ENCODE results near the gene RBM19.

Gene RBM19

DNA sequence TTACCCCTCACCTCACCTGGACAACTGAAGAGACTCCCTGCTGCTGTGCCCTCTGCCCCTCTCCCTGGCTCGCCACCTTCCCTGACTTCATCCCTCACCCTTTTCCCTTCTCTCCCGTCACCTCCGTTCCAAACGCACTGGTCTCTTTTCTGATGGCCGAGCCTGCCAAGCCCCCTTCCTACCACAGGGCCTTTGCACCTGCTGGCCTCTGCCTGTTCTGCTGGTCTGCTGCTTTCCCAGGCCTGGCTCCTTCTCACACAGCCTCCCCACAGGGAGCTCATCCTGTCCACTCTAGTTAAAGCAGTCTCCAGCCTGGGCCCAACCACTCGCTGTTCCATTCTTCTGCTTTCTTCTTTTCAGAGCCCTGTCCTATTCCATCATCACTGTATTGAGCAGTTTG, 34.6 kb downstream of the RBM19 start:
- Histone ChIP-seq H3K4me3 (ENCODE audit: control insufficient read depth in 1 of 7, extremely low read depth in 1 of 7, insufficient read depth in 4 of 7, low read depth in 2 of 7, low read length in 6 of 7) (no peak overlapping the region), H3K9me3 (ENCODE audit: control extremely low read depth in 1 of 5, control insufficient read depth in 4 of 5, insufficient read depth in 2 of 5, low read depth in 1 of 5, low read length in 4 of 5) (no peaks in the 10 kb centered on the region), H3K27ac (ENCODE audit: insufficient read depth in 1 of 2, low read depth in 1 of 2, low read length in 2 of 2, poor library complexity in 1 of 2, severe bottlenecking in 2 of 2) (no peak overlapping the region), H3K4me1 (ENCODE audit: control extremely low read depth in 1 of 4, control insufficient read depth in 4 of 4, insufficient read depth in 4 of 4, low read length in 3 of 4) (no peaks in the 10 kb centered on the region), H3K36me3 (ENCODE audit: control insufficient read depth in 4 of 4, insufficient read depth in 4 of 4, low read length in 3 of 4) (peaks cover 5 to 66% (median 34%) of the 10 kb centered on the region in 4 experiments), H3K27me3 (replicated peaks in 2 of 5; ENCODE audit: control insufficient read depth in 4 of 5, insufficient read depth in 5 of 5, low read length in 4 of 5) (no peaks in the 10 kb centered on the region)
- ChIA-PET POLR2A (no interaction called here), CTCF (no interaction called here)
- no peak for DNase-seq
- WGBS (ENCODE audit: insufficient coverage), result 100% methylated on average over 5 of the region's 6 CpGs

DNA sequence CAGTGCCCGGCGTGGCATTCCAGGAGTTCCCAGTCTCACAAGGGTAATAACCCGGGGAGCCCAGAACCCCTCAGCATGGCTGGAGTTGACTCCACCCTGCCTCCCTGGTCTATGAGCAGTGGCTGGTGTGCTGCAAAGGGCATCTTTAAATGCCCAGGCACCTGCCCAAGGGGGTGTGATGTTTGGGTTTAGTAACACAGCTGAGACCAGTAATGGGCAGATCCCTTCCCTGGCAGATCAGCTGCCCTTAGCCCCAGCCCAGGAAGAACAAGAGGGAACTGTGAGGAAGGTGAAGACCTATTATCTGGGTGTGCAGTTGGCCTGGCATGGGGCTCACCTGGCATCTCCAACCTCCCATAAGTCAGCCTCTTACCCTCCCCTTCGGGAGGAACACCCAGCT, 35.9 kb downstream of the RBM19 start:
- CTCF ChIA-PET, result interaction anchor here (0.8 kb wide), 1 partner anchor 21 kb away, joined by 3 read pairs; no protein-coding TSS in a partner anchor
- no peaks in the 10 kb centered on the region for H3K9me3 ChIP-seq (ENCODE audit: control extremely low read depth in 1 of 5, control insufficient read depth in 4 of 5, insufficient read depth in 2 of 5, low read depth in 1 of 5, low read length in 4 of 5)
- 94% methylated on average over 2 of the region's 4 CpGs for WGBS (ENCODE audit: insufficient coverage)
- no peaks in the 10 kb centered on the region for H3K27me3 ChIP-seq (replicated peaks in 2 of 5; ENCODE audit: control insufficient read depth in 4 of 5, insufficient read depth in 5 of 5, low read length in 4 of 5)
- no peak overlapping the region for H3K4me3 ChIP-seq (ENCODE audit: control insufficient read depth in 1 of 7, extremely low read depth in 1 of 7, insufficient read depth in 4 of 7, low read depth in 2 of 7, low read length in 6 of 7)
- no peak overlapping the region for H3K27ac ChIP-seq (ENCODE audit: insufficient read depth in 1 of 2, low read depth in 1 of 2, low read length in 2 of 2, poor library complexity in 1 of 2, severe bottlenecking in 2 of 2)
- peaks cover 8 to 70% (median 37%) of the 10 kb centered on the region in 4 experiments for H3K36me3 ChIP-seq (ENCODE audit: control insufficient read depth in 4 of 4, insufficient read depth in 4 of 4, low read length in 3 of 4)
- POLR2A ChIA-PET, result no interaction called here
- no peak for DNase-seq
- no peaks in the 10 kb centered on the region for H3K4me1 ChIP-seq (ENCODE audit: control extremely low read depth in 1 of 4, control insufficient read depth in 4 of 4, insufficient read depth in 4 of 4, low read length in 3 of 4)

DNA sequence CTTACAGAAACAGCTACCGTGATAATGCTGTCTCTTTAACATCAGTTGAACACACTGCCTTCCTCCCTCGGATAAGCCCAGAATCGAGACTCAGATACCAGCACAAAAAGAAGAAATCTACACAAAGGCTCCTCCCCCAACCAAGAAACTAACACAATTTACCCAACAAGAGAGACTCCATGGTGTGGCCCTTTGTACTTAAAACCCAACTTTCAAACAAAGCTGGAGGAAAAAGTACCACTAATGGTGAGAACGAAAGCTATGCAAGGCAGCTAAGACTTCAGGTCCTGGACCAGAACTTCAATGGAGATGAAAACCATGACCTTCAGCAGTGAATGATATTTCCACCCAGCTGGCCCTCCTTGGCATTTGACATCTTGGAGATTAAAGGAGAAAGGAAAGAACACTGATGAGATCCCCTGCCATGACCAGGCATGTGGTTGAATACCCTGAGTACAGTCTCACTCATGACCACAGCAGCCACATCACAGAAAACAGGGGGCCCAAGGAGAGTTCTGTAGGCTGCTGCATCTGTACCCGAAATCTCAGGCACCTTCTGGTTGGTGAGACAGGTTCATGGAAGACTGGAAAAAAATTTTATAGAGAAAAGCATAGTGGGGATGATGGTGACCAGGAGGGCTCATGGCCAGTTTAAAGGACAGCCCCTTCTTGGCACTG, 36.7 kb downstream of the RBM19 start:
- Histone ChIP-seq H3K27ac (ENCODE audit: insufficient read depth in 1 of 2, low read depth in 1 of 2, low read length in 2 of 2, poor library complexity in 1 of 2, severe bottlenecking in 2 of 2) (no peak overlapping the region), H3K9me3 (ENCODE audit: control extremely low read depth in 1 of 5, control insufficient read depth in 4 of 5, insufficient read depth in 2 of 5, low read depth in 1 of 5, low read length in 4 of 5) (no peaks in the 10 kb centered on the region), H3K4me3 (ENCODE audit: control insufficient read depth in 1 of 7, extremely low read depth in 1 of 7, insufficient read depth in 4 of 7, low read depth in 2 of 7, low read length in 6 of 7) (no peak overlapping the region), H3K4me1 (ENCODE audit: control extremely low read depth in 1 of 4, control insufficient read depth in 4 of 4, insufficient read depth in 4 of 4, low read length in 3 of 4) (no peaks in the 10 kb centered on the region), H3K36me3 (ENCODE audit: control insufficient read depth in 4 of 4, insufficient read depth in 4 of 4, low read length in 3 of 4) (peaks cover 8 to 69% (median 39%) of the 10 kb centered on the region in 4 experiments), H3K27me3 (replicated peaks in 2 of 5; ENCODE audit: control insufficient read depth in 4 of 5, insufficient read depth in 5 of 5, low read length in 4 of 5) (no peaks in the 10 kb centered on the region)
- ChIA-PET CTCF (interaction anchor here (0.5 to 1.4 kb wide), 2 partner anchors 12 to 13 kb away, joined by 3 to 4 read pairs; no protein-coding TSS in a partner anchor), POLR2A (no interaction called here)
- DNase-seq, result no peak
- 88% methylated on average over 5 of the region's 5 CpGs for WGBS (ENCODE audit: insufficient coverage)

DNA sequence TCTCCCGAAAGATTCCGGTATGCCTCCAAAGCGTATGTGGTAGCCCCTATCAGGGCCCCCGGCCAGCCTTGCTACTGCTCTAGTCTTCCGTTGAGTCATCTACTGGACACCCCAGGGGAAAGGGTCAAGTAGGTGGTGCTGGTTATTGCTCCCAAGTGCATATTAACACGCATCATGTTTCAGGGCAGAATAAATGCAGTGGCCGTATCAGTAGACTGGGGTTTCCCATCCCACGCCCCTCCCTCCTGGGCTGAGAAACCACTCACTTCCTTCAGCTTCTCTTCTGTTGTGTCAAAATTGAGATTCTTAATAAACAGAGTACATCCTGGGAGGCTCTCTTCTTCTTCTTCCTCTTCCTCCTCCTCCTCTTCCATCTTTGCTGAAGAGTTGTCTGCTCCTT, 39.3 kb downstream of the RBM19 start:
- no peak for DNase-seq
- Histone ChIP-seq H3K9me3 (ENCODE audit: control extremely low read depth in 1 of 5, control insufficient read depth in 4 of 5, insufficient read depth in 2 of 5, low read depth in 1 of 5, low read length in 4 of 5) (no peaks in the 10 kb centered on the region), H3K4me1 (ENCODE audit: control extremely low read depth in 1 of 4, control insufficient read depth in 4 of 4, insufficient read depth in 4 of 4, low read length in 3 of 4) (no peaks in the 10 kb centered on the region), H3K36me3 (ENCODE audit: control insufficient read depth in 4 of 4, insufficient read depth in 4 of 4, low read length in 3 of 4) (peaks cover 11 to 77% (median 43%) of the 10 kb centered on the region in 4 experiments), H3K27me3 (replicated peaks in 2 of 5; ENCODE audit: control insufficient read depth in 4 of 5, insufficient read depth in 5 of 5, low read length in 4 of 5) (no peaks in the 10 kb centered on the region), H3K4me3 (ENCODE audit: control insufficient read depth in 1 of 7, extremely low read depth in 1 of 7, insufficient read depth in 4 of 7, low read depth in 2 of 7, low read length in 6 of 7) (no peak overlapping the region), H3K27ac (ENCODE audit: insufficient read depth in 1 of 2, low read depth in 1 of 2, low read length in 2 of 2, poor library complexity in 1 of 2, severe bottlenecking in 2 of 2) (no peak overlapping the region)
- WGBS (ENCODE audit: insufficient coverage), result 97% methylated on average over 8 of the region's 8 CpGs
- POLR2A ChIA-PET, result interaction anchor here (0.6 kb wide), 1 partner anchor 10 kb away, joined by 3 read pairs; no protein-coding TSS in a partner anchor
- CTCF ChIA-PET, result no interaction called here

DNA sequence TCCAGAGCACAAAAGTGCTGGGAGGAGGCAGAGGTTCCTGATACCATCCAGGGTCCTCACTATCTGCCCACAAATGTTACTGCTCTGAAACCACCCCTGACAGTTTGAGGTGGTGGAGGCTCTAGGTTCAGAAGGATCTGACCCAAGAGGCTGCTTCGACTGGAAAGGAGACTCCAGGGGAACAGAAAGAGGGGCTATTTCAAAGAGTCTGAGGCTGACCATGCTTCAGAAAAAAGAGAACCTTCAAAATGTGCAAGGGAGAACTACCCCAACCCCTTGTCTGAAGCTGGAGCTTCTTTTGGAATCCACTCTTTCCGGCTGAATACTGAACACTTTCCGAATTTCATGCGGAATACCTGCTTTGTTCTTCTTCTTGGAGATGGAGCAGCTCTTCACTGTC, 41.8 kb downstream of the RBM19 start:
- no peaks in the 10 kb centered on the region for H3K27me3 ChIP-seq (replicated peaks in 2 of 5; ENCODE audit: control insufficient read depth in 4 of 5, insufficient read depth in 5 of 5, low read length in 4 of 5)
- H3K36me3 ChIP-seq (ENCODE audit: control insufficient read depth in 4 of 4, insufficient read depth in 4 of 4, low read length in 3 of 4), result peaks cover 11 to 72% (median 45%) of the 10 kb centered on the region in 4 experiments
- whole genome bisulfite sequencing (ENCODE audit: insufficient coverage), result 68% methylated on average over 4 of the region's 4 CpGs
- no peaks in the 10 kb centered on the region for H3K9me3 ChIP-seq (ENCODE audit: control extremely low read depth in 1 of 5, control insufficient read depth in 4 of 5, insufficient read depth in 2 of 5, low read depth in 1 of 5, low read length in 4 of 5)
- no peaks in the 10 kb centered on the region for H3K4me1 ChIP-seq (ENCODE audit: control extremely low read depth in 1 of 4, control insufficient read depth in 4 of 4, insufficient read depth in 4 of 4, low read length in 3 of 4)
- no peak for DNase-seq
- no peak overlapping the region for H3K4me3 ChIP-seq (ENCODE audit: control insufficient read depth in 1 of 7, extremely low read depth in 1 of 7, insufficient read depth in 4 of 7, low read depth in 2 of 7, low read length in 6 of 7)
- no peak overlapping the region for H3K27ac ChIP-seq (ENCODE audit: insufficient read depth in 1 of 2, low read depth in 1 of 2, low read length in 2 of 2, poor library complexity in 1 of 2, severe bottlenecking in 2 of 2)
- ChIA-PET POLR2A (no interaction called here), CTCF (interaction anchor here (1.2 kb wide), 1 partner anchor 12 kb away, joined by 5 read pairs; no protein-coding TSS in a partner anchor)

DNA sequence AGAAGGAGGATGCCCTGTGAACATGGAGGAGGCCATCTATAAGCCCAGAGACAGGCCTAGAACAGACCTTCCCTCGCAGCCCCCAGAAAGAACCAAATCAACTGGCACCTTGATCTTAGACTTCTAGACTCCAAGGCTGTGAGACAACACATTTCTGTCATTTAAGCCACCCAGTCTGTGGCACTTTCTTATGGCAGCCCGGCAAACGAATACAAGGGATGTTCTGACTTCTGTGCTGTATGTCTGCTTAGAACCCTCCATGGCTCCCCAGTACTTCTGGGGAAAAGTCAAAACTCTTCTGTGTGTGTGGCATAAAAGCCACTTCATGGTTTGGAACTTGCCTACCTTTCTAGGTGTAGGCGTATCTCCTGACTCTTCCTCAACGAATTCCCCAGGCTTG, 42.9 kb downstream of the RBM19 start:
- H3K36me3 ChIP-seq (ENCODE audit: control insufficient read depth in 4 of 4, insufficient read depth in 4 of 4, low read length in 3 of 4), result peaks cover 9 to 65% (median 40%) of the 10 kb centered on the region in 4 experiments
- H3K27ac ChIP-seq (ENCODE audit: insufficient read depth in 1 of 2, low read depth in 1 of 2, low read length in 2 of 2, poor library complexity in 1 of 2, severe bottlenecking in 2 of 2), result no peak overlapping the region
- no peaks in the 10 kb centered on the region for H3K4me1 ChIP-seq (ENCODE audit: control extremely low read depth in 1 of 4, control insufficient read depth in 4 of 4, insufficient read depth in 4 of 4, low read length in 3 of 4)
- 91% methylated on average over 5 of the region's 5 CpGs for whole genome bisulfite sequencing (ENCODE audit: insufficient coverage)
- H3K9me3 ChIP-seq (ENCODE audit: control extremely low read depth in 1 of 5, control insufficient read depth in 4 of 5, insufficient read depth in 2 of 5, low read depth in 1 of 5, low read length in 4 of 5), result no peaks in the 10 kb centered on the region
- H3K27me3 ChIP-seq (replicated peaks in 2 of 5; ENCODE audit: control insufficient read depth in 4 of 5, insufficient read depth in 5 of 5, low read length in 4 of 5), result no peaks in the 10 kb centered on the region
- CTCF ChIA-PET, result interaction anchor here (0.5 kb wide), 1 partner anchor 726 kb away, joined by 3 read pairs; no protein-coding TSS in a partner anchor
- no peak overlapping the region for H3K4me3 ChIP-seq (ENCODE audit: control insufficient read depth in 1 of 7, extremely low read depth in 1 of 7, insufficient read depth in 4 of 7, low read depth in 2 of 7, low read length in 6 of 7)
- POLR2A ChIA-PET, result no interaction called here
- no peak for DNase-seq

DNA sequence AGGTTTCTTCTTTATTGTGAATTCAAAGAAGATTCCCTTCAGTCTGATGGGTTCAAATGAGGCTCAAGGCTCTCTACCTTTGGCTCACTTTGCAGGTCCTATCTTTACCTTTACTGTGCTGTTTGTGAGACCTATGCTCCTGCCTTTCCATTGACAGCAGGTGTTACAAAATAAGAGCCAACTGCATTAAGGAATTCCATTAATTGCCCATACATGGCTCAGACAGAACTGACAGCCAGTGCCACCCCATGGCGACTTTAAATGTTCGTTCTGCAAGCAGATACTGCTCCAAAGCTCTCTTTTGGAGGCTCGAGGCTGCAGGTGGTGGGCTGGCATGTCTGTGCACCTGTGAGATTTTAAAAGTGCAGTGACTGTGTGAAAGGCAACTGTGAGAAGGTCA, 44.7 kb downstream of the RBM19 start:
- DNase-seq, result no peak
- no peak overlapping the region for H3K27ac ChIP-seq (ENCODE audit: insufficient read depth in 1 of 2, low read depth in 1 of 2, low read length in 2 of 2, poor library complexity in 1 of 2, severe bottlenecking in 2 of 2)
- WGBS (ENCODE audit: insufficient coverage), result 100% methylated on average over 2 of the region's 3 CpGs
- ChIA-PET CTCF (no interaction called here), POLR2A (no interaction called here)
- no peak overlapping the region for H3K4me3 ChIP-seq (ENCODE audit: control insufficient read depth in 1 of 7, extremely low read depth in 1 of 7, insufficient read depth in 4 of 7, low read depth in 2 of 7, low read length in 6 of 7)
- no peaks in the 10 kb centered on the region for H3K9me3 ChIP-seq (ENCODE audit: control extremely low read depth in 1 of 5, control insufficient read depth in 4 of 5, insufficient read depth in 2 of 5, low read depth in 1 of 5, low read length in 4 of 5)
- peaks cover 17 to 68% (median 44%) of the 10 kb centered on the region in 4 experiments for H3K36me3 ChIP-seq (ENCODE audit: control insufficient read depth in 4 of 4, insufficient read depth in 4 of 4, low read length in 3 of 4)
- no peaks in the 10 kb centered on the region for H3K4me1 ChIP-seq (ENCODE audit: control extremely low read depth in 1 of 4, control insufficient read depth in 4 of 4, insufficient read depth in 4 of 4, low read length in 3 of 4)
- no peaks in the 10 kb centered on the region for H3K27me3 ChIP-seq (replicated peaks in 2 of 5; ENCODE audit: control insufficient read depth in 4 of 5, insufficient read depth in 5 of 5, low read length in 4 of 5)

All from common myeloid progenitor, CD34-positive (primary cell).